ENCODE data around the gene CD82.

DNA sequence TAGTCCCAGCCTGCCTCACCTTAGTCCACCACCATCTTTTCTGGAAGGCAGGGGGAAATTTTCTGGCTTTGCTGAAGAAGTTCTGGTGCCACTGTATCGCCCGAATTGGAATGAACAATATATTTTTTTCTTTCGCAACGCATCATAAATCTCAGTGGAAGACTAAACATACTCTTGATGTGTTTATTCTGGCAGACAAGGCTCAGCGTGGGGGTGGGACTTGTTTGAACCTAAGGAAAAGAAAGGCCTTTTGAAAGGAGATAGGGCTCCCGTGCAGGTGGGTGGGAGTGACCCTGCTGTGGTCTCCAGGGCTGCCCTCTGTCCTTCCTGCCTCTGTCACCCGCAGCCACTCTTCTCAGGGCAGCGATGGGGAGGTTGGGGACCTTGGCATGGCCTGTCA lies 42.5 kb downstream of the CD82 start:
- TF ChIP-seq CTCF (IDR thresholded peaks at IDR 0.05) (no peak), EZH2 (IDR thresholded peaks at IDR 0.05; ENCODE audit: borderline replicate concordance, insufficient read depth, low read depth, low read length, poor library complexity, severe bottlenecking) (no peak)
